ENCODE results near the gene FBLN5.

Gene FBLN5

GRCh38 chr14:91985521-91986255 lies 38.2 kb upstream of the FBLN5 start:
- Histone ChIP-seq H3K79me2 (ENCODE audit: low read length) (no peaks in the 10 kb centered on the region), H4K20me1 (ENCODE audit: insufficient read depth, low read length) (no peaks in the 10 kb centered on the region), H3K36me3 (replicated peaks; ENCODE audit: insufficient read depth, low read length) (no peaks in the 10 kb centered on the region), H2AFZ (ENCODE audit: low read length) (no peak overlapping the region), H3K9ac (ENCODE audit: low read length) (no peak overlapping the region), H3K4me3 (ENCODE audit: low read length) (no peak overlapping the region), H3K9me2 (replicated peaks; ENCODE audit: insufficient read depth, low read length) (no peaks in the 10 kb centered on the region), H3K4me1 (ENCODE audit: low read length) (no peaks in the 10 kb centered on the region), H3K27me3 (replicated peaks; ENCODE audit: insufficient read depth, low read length) (no peaks in the 10 kb centered on the region), H3K9me3 (replicated peaks; ENCODE audit: insufficient read depth, low read length) (no peaks in the 10 kb centered on the region), H3K27ac (ENCODE audit: low read length) (no peak overlapping the region), H3F3A (ENCODE audit: insufficient read depth, low read length) (no peaks in the 10 kb centered on the region), H3K4me2 (ENCODE audit: low read depth, low read length) (no peak overlapping the region)
- DNase-seq = no peak
- TF ChIP-seq CTCF (IDR thresholded peaks at IDR 0.05; ENCODE audit: low read length) = no peak
- TF ChIP-seq EZH2phosphoT487 (IDR thresholded peaks at IDR 0.05; ENCODE audit: low read length) = no peak
- TF ChIP-seq EZH2 (optimal IDR thresholded peaks at IDR 0.05; ENCODE audit: low read depth, low read length) = no peak

GRCh38 chr14:91985008-91985407 lies 37.5 kb upstream of the FBLN5 start:
- H3K4me3 ChIP-seq (ENCODE audit: low read length) = no peak overlapping the region
- no peak overlapping the region for H3K9ac ChIP-seq (ENCODE audit: low read length)
- no peaks in the 10 kb centered on the region for H3K9me2 ChIP-seq (replicated peaks; ENCODE audit: insufficient read depth, low read length)
- H3F3A ChIP-seq (ENCODE audit: insufficient read depth, low read length) = no peaks in the 10 kb centered on the region
- no peaks in the 10 kb centered on the region for H3K79me2 ChIP-seq (ENCODE audit: low read length)
- H2AFZ ChIP-seq (ENCODE audit: low read length) = no peak overlapping the region
- DNase-seq = no peak
- no peak overlapping the region for H3K27ac ChIP-seq (ENCODE audit: low read length)
- no peak overlapping the region for H3K4me2 ChIP-seq (ENCODE audit: low read depth, low read length)
- no peaks in the 10 kb centered on the region for H4K20me1 ChIP-seq (ENCODE audit: insufficient read depth, low read length)
- no peaks in the 10 kb centered on the region for H3K9me3 ChIP-seq (replicated peaks; ENCODE audit: insufficient read depth, low read length)
- H3K36me3 ChIP-seq (replicated peaks; ENCODE audit: insufficient read depth, low read length) = no peaks in the 10 kb centered on the region
- no peaks in the 10 kb centered on the region for H3K27me3 ChIP-seq (replicated peaks; ENCODE audit: insufficient read depth, low read length)
- TF ChIP-seq CTCF (IDR thresholded peaks at IDR 0.05; ENCODE audit: low read length) = no peak
- TF ChIP-seq EZH2phosphoT487 (IDR thresholded peaks at IDR 0.05; ENCODE audit: low read length) = no peak
- no peak for TF ChIP-seq EZH2 (optimal IDR thresholded peaks at IDR 0.05; ENCODE audit: low read depth, low read length)
- no peaks in the 10 kb centered on the region for H3K4me1 ChIP-seq (ENCODE audit: low read length)

GRCh38 chr14:91983588-91983987 lies 36.1 kb upstream of the FBLN5 start:
- Histone ChIP-seq H3K4me2 (ENCODE audit: low read depth, low read length) (no peak overlapping the region), H3K4me3 (ENCODE audit: low read length) (no peak overlapping the region), H3K79me2 (ENCODE audit: low read length) (no peaks in the 10 kb centered on the region), H3K9me3 (replicated peaks; ENCODE audit: insufficient read depth, low read length) (no peaks in the 10 kb centered on the region), H3F3A (ENCODE audit: insufficient read depth, low read length) (no peaks in the 10 kb centered on the region), H3K27me3 (replicated peaks; ENCODE audit: insufficient read depth, low read length) (no peaks in the 10 kb centered on the region), H3K9me2 (replicated peaks; ENCODE audit: insufficient read depth, low read length) (no peaks in the 10 kb centered on the region), H3K27ac (ENCODE audit: low read length) (no peak overlapping the region), H3K36me3 (replicated peaks; ENCODE audit: insufficient read depth, low read length) (no peaks in the 10 kb centered on the region), H2AFZ (ENCODE audit: low read length) (no peak overlapping the region), H4K20me1 (ENCODE audit: insufficient read depth, low read length) (no peaks in the 10 kb centered on the region), H3K4me1 (ENCODE audit: low read length) (no peaks in the 10 kb centered on the region), H3K9ac (ENCODE audit: low read length) (no peak overlapping the region)
- DNase-seq = no peak
- no peak for TF ChIP-seq EZH2 (optimal IDR thresholded peaks at IDR 0.05; ENCODE audit: low read depth, low read length)
- TF ChIP-seq EZH2phosphoT487 (IDR thresholded peaks at IDR 0.05; ENCODE audit: low read length) = no peak
- TF ChIP-seq CTCF (IDR thresholded peaks at IDR 0.05; ENCODE audit: low read length) = no peak

All from MM.1S (cell line).